AG09309 (cell line): ENCODE data around the gene CYBA.

Experiments used
- DNase-seq: peaks from one replicate; pipeline ENCODE4 v3.0.0-alpha.2; 2010; ENCODE audit warnings: low read depth
- H3K4me3 ChIP-seq: 2 replicates; pipeline ENCODE4 v1.5.1; 2011; ENCODE audit warnings: mild to moderate bottlenecking, low read depth, low read length, moderate library complexity; ENCODE audit not compliant: control insufficient read depth
- TF ChIP-seq, protein P1 (sequence below): IDR thresholded peaks from 2 replicates; pipeline ENCODE4 v1.5.1; 2011; ENCODE audit warnings: mild to moderate bottlenecking, low read depth, low read length, inconsistent platforms; ENCODE audit not compliant: insufficient read depth, control insufficient read depth; ENCODE audit errors: missing control alignments

Gene CYBA

GRCh38 chr16:88640498-88641247 is 10.2 kb downstream of the CYBA start:
- no peak overlapping the region for H3K4me3 ChIP-seq
- TF ChIP-seq, protein P1, sequence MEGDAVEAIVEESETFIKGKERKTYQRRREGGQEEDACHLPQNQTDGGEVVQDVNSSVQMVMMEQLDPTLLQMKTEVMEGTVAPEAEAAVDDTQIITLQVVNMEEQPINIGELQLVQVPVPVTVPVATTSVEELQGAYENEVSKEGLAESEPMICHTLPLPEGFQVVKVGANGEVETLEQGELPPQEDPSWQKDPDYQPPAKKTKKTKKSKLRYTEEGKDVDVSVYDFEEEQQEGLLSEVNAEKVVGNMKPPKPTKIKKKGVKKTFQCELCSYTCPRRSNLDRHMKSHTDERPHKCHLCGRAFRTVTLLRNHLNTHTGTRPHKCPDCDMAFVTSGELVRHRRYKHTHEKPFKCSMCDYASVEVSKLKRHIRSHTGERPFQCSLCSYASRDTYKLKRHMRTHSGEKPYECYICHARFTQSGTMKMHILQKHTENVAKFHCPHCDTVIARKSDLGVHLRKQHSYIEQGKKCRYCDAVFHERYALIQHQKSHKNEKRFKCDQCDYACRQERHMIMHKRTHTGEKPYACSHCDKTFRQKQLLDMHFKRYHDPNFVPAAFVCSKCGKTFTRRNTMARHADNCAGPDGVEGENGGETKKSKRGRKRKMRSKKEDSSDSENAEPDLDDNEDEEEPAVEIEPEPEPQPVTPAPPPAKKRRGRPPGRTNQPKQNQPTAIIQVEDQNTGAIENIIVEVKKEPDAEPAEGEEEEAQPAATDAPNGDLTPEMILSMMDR = no peak
- no peak for DNase-seq

DNA sequence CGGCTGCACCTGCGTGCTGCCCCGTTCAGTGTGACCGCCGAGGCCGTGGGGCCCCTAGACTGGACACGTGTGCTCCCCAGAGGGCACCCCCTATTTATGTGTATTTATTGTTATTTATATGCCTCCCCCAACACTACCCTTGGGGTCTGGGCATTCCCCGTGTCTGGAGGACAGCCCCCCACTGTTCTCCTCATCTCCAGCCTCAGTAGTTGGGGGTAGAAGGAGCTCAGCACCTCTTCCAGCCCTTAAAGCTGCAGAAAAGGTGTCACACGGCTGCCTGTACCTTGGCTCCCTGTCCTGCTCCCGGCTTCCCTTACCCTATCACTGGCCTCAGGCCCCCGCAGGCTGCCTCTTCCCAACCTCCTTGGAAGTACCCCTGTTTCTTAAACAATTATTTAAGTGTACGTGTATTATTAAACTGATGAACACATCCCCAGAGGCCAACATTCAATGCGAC is 10.8 kb downstream of the CYBA start:
- TF ChIP-seq, protein P1 = no peak
- DNase-seq = no peak
- H3K4me3 ChIP-seq = no peak overlapping the region

GRCh38 chr16:88639231-88640038 is 11.4 kb downstream of the CYBA start:
- H3K4me3 ChIP-seq = no peak overlapping the region
- TF ChIP-seq, protein P1 = no peak
- DNase-seq = no peak

GRCh38 chr16:88638323-88639230 is 12.3 kb downstream of the CYBA start, which contains the start of gene IL17C:
TSS of gene IL17C (plus strand) at chr16:88638572. CDS start at chr16:88638642, 70 bp downstream.
- no peak within 1 kb of the TSS for H3K4me3 ChIP-seq
- TF ChIP-seq, protein P1 = no peak
- no peak for DNase-seq

DNA sequence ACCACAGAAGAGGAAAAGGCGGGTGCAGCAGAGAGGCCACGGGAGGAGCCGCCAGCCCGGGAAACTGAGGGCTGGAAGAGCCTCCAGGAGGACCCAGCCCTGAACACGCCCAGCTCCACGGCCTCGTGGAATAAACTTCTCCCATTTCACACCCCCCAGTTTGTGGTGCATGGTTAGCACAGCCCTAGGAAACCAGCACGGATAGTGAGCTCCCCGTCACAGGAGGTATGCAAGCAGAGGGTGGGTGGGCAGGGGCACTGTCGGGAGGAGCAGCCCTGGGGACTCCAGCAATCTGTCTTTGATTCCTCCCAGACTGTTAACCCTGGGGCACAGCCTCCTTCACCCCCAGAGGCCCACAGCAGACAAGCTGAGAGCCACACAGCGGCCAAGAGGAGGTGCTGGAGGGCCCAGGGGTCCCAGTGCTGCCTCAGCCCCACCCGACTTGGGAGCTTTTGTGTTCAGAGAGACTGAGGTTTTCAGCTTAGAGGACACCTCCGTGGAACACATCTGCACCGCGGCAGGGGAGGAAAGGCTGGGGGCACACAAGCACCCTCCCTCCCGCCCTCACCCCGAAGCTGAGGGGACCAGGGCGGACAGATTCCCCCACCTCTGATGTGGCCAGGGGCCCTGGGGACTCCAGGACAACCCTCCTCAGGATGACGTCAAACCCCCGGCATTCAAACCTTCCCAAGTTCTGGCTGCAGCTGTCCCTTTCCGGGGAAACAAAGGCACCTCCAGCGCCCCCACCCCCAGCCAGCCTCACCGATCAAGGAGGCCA is 14.2 kb downstream of the CYBA start:
- H3K4me3 ChIP-seq = no peak overlapping the region
- TF ChIP-seq, protein P1 = no peak
- no peak for DNase-seq
